GM18868 (cell line): Measurements from ENCODE around the gene SLC19A2.
A peak's percentile ranks its signal among the peaks of the same experiment; 100 is the strongest.
"Not testable (repeated sequence)": the region's sequence is repeated elsewhere in the genome, so short reads cannot be mapped to it uniquely, and the experiment has no call there.

Experiments used
- ATAC-seq: cut with Tn5 transposase; IDR thresholded peaks from one replicate; pipeline ENCODE4 v1.9.1; 2021; ENCODE audit warnings: mild to moderate bottlenecking, moderate library complexity; ENCODE audit not compliant: unreplicated experiment

The SLC19A2 gene

GRCh38 chr1:169510060-169510459 lies 24.3 kb upstream of the SLC19A2 start:
- ATAC-seq = no peak

- no peak for ATAC-seq
Measured at GRCh38 chr1:169509354-169509753, 23.6 kb upstream of the SLC19A2 start.

GRCh38 chr1:169508432-169509338 lies 22.9 kb upstream of the SLC19A2 start:
- ATAC-seq = no peak

- ATAC-seq = no peak
Measured at GRCh38 chr1:169507413-169507812, 21.7 kb upstream of the SLC19A2 start.

GRCh38 chr1:169503601-169504000 lies 17.9 kb upstream of the SLC19A2 start:
- ATAC-seq = not testable (repeated sequence)

GRCh38 chr1:169499807-169500206 lies 14.1 kb upstream of the SLC19A2 start:
- no peak for ATAC-seq

- no peak for ATAC-seq
Measured at GRCh38 chr1:169497317-169497716, 11.6 kb upstream of the SLC19A2 start.

- ATAC-seq = no peak
Measured at GRCh38 chr1:169495916-169496315, 10.2 kb upstream of the SLC19A2 start.

- ATAC-seq = no peak
Measured at GRCh38 chr1:169495046-169495775, 9.5 kb upstream of the SLC19A2 start.

GRCh38 chr1:169494343-169494742 lies 8.6 kb upstream of the SLC19A2 start:
- no peak for ATAC-seq

- no peak for ATAC-seq
Measured at GRCh38 chr1:169493251-169493650, 7.5 kb upstream of the SLC19A2 start.

- peak; percentile 79 for ATAC-seq
Measured at GRCh38 chr1:169491845-169492281, 6.1 kb upstream of the SLC19A2 start.

GRCh38 chr1:169488157-169488556 lies 2.4 kb upstream of the SLC19A2 start:
- no peak for ATAC-seq

- no peak for ATAC-seq
Measured at GRCh38 chr1:169487561-169487960, 1.8 kb upstream of the SLC19A2 start.

GRCh38 chr1:169487133-169487532 lies 1.4 kb upstream of the SLC19A2 start:
- ATAC-seq = no peak

GRCh38 chr1:169486281-169487051 lies 722 bp upstream of the SLC19A2 start:
- no peak for ATAC-seq

GRCh38 chr1:169484683-169485430 lies 887 bp downstream of the SLC19A2 start:
- peak; percentile 20 for ATAC-seq

- no peak for ATAC-seq
Measured at GRCh38 chr1:169484101-169484500, 1.6 kb downstream of the SLC19A2 start.

GRCh38 chr1:169483500-169483966 lies 2.2 kb downstream of the SLC19A2 start:
- no peak for ATAC-seq

GRCh38 chr1:169479363-169480066 lies 6.2 kb downstream of the SLC19A2 start:
- no peak for ATAC-seq
